ENCODE measurements around the gene GNB3. TPM values are rescaled to one million over a fixed set of nuclear protein-coding genes. Genes with fewer than 3 reads are reported as not detected.

Gene GNB3
- total RNA-seq, 4 donors from 2014 or later, result under 0.01 to 18.3 (median 2.7) TPM; not detected in 1

GRCh38 chr12:6836851-6837250 lies 3.9 kb upstream of the GNB3 start:
- Histone ChIP-seq H3K9me3 (no peaks in the 10 kb centered on the region), H3K4me3 (no peak overlapping the region), H3K27ac (no peak overlapping the region), H3K36me3 (no peaks in the 10 kb centered on the region), H3K4me1 (no peaks in the 10 kb centered on the region), H3K27me3 (no peaks in the 10 kb centered on the region)
- TF ChIP-seq POLR2A (IDR thresholded peaks at IDR 0.05) (no peak), CTCF (IDR thresholded peaks at IDR 0.05) (no peak)
- no peak for DNase-seq
- intact Hi-C loops (cut with DNase I; ENCODE audit: low total_unique reads), result no loop called here

- no peaks in the 10 kb centered on the region for H3K36me3 ChIP-seq
- H3K27me3 ChIP-seq, result no peaks in the 10 kb centered on the region
- intact Hi-C loops (cut with DNase I; ENCODE audit: low total_unique reads), result no loop called here
- no peak for DNase-seq
- H3K4me1 ChIP-seq, result no peaks in the 10 kb centered on the region
- no peak overlapping the region for H3K4me3 ChIP-seq
- no peak for TF ChIP-seq POLR2A (IDR thresholded peaks at IDR 0.05)
- TF ChIP-seq CTCF (IDR thresholded peaks at IDR 0.05), result no peak
- H3K9me3 ChIP-seq, result no peaks in the 10 kb centered on the region
- no peak overlapping the region for H3K27ac ChIP-seq
Observed at GRCh38 chr12:6837370-6838060, 3.2 kb upstream of the GNB3 start.

- TF ChIP-seq POLR2A (IDR thresholded peaks at IDR 0.05), result no peak
- no peak for TF ChIP-seq CTCF (IDR thresholded peaks at IDR 0.05)
- Histone ChIP-seq H3K4me1 (no peaks in the 10 kb centered on the region), H3K4me3 (no peak overlapping the region), H3K27ac (no peak overlapping the region), H3K27me3 (no peaks in the 10 kb centered on the region), H3K9me3 (no peaks in the 10 kb centered on the region), H3K36me3 (no peaks in the 10 kb centered on the region)
- intact Hi-C loops (cut with DNase I; ENCODE audit: low total_unique reads), result no loop called here
- DNase-seq, result no peak
Observed at GRCh38 chr12:6838854-6839253, 1.9 kb upstream of the GNB3 start.

GRCh38 chr12:6839482-6840201 lies 1.1 kb upstream of the GNB3 start:
- TF ChIP-seq CTCF (IDR thresholded peaks at IDR 0.05) (no peak), POLR2A (IDR thresholded peaks at IDR 0.05) (no peak)
- H3K9me3 ChIP-seq, result no peaks in the 10 kb centered on the region
- no peaks in the 10 kb centered on the region for H3K36me3 ChIP-seq
- no peak for DNase-seq
- H3K27ac ChIP-seq, result no peak overlapping the region
- H3K27me3 ChIP-seq, result no peaks in the 10 kb centered on the region
- H3K4me3 ChIP-seq, result no peak overlapping the region
- intact Hi-C loops (cut with DNase I; ENCODE audit: low total_unique reads), result no loop called here
- no peaks in the 10 kb centered on the region for H3K4me1 ChIP-seq

GRCh38 chr12:6840330-6840729 lies 395 bp upstream of the GNB3 start:
- no peak for DNase-seq
- Histone ChIP-seq H3K4me3 (no peak overlapping the region), H3K9me3 (no peaks in the 10 kb centered on the region), H3K36me3 (no peaks in the 10 kb centered on the region), H3K27ac (no peak overlapping the region), H3K4me1 (no peaks in the 10 kb centered on the region), H3K27me3 (no peaks in the 10 kb centered on the region)
- intact Hi-C loops (cut with DNase I; ENCODE audit: low total_unique reads), result no loop called here
- TF ChIP-seq POLR2A (IDR thresholded peaks at IDR 0.05) (no peak), CTCF (IDR thresholded peaks at IDR 0.05) (no peak)
